GOT3 (cell line): ENCODE measurements around the gene LINC00237.

Source experiments
- DNase-seq: peaks from one replicate; lab custom pipeline; 2025; ENCODE audit warnings: mixed read lengths; lab: John Stamatoyannopoulos, UW

Gene LINC00237

DNA sequence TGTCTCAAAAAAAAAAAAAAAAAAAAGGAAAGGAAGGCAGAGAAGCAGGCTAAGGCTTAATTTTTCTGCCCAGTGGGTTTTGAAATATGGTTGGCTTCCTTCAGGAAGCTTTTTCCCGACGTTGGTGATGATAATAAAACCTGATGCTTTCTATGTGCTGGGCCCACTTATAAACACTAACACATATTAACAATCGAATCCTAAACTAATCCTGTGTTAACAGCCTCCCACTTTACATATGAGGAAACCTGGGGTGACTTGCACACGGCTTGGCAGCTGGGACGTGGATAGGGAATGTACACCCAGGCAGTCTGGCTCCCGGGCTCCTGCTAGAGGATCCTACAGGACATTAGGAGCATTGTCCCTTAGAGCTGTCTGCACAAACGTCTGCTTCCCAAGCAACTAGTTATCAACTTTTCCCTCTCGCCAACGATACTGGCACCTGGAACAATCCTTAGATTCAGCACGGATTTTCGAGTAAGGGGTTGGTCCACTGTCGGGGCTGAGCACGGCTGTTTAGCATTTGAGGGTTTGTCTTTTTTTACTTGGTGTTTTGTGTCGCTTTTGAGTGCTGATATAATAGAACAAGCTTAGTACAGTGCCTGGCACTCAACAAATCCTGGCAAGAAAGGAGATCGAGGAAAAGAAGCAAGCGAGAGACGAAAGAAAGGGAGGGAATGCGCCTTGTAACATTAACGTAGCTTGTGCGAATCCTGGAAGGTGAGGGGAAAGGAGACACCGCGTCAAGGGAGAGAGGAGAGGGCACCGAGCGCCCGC, 19.1 kb upstream of the LINC00237 start:
- no peak for DNase-seq

DNA sequence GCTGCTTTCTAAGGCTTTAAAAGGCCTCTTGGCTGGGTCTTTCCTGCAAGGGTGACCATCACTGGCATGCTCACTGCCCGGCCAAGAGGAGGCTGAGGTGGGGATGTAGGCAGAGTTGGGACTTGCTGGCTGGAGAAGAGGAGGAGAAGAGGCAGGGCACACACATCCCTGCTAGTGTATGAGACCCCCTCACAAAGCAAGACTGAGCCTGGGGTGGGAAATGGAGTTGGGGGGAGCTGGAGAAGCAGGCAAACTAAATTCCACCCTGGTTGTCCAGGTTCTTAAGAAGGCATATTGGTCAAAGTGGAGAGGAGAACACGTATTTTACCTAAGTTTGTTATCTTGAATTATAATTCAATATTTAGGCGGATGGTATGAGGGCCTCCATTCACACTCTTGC, 18.0 kb upstream of the LINC00237 start:
- DNase-seq, result no peak

DNA sequence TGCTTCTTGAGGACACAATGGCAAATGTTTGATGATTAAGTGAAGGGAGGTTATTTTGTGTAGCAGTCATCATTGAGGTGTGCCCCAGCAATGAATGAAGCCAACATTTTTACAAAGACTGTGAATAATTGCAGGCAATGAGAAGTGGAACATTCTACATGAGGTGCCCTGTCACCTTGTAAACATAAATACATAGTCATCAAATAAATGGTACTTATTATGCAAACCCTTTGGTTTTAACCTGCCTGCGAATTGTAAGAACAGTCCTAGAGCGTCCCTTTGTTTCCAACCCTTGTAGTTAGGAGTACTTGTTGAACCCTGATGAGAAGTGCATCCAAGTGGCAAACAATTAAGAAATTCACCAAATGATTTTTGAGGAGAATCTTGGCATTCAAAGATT, 12.6 kb upstream of the LINC00237 start:
- no peak for DNase-seq

DNA sequence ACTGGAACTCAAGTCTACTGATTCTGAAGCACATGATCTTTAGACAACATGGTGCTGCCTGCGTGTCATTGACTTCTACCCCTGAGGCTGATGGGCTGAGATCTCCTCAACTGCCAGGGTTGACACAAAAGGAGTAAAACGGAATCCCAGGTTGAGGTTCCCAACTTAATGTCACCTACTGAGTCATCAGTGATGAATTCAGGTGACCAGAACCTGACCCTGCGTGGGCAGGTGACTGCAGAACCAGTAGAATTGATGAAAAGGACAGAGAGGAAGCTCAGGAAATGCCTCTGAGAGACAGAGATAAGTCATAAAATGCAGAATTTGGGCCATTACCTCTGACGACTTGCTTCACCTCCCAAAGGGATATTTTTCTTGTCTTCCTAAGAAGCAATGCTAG, 12.0 kb upstream of the LINC00237 start:
- DNase-seq, result no peak

DNA sequence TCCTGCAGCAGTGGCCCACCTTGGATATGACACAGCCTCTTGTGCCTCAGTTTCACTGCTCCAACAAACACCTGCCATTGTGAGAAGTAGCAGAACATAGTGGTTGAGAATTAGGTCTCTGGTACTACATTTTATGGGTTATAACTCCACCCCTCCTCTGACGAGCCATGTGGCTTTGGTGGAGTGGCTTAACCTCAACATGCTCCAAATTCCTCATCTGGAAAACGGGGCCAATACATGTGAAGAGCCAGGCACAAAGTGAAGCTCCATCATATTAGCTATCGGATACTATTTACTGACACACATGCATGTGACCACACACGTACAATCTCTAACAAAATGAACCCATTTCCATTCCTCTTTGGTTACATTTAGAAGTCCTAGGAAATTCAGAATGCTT, 11.4 kb upstream of the LINC00237 start:
- DNase-seq, result no peak

DNA sequence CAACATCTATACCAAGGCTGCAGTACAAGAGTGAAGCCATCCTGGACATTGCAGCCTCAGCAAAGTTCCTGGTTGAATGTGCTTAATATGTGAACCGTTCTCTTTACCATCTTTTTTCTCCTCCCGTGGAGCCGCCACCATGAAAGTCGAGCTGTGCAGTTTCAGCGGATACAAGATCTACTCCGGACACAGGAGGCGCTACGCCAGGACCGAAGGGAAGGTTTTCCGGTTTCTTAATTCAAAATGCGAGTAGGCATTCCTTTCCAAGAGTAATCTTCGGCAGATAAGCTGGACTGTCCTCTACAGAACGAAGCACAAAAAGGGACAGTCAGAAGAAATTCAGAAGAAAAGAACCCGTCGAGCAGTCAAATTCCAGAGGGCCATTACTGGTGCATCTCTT, 8.4 kb upstream of the LINC00237 start:
- DNase-seq, result no peak

DNA sequence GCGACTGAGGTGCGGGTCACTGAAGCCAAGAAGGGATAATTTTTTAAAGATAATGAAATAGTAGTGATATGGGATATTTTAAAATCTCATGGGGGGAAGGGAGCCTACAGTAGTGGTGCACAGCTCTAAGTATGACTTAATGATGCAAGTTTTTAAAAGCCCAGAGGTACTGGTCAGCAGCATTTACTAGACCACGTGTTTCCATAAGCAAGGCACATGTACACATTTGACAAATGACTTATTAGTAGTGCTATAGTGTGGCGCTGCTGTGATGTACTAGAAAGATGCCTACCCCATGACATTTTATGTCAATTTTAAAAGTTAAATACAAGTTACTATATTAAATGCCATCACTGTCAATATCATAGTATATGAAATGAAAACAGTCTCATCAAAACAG, 7.5 kb upstream of the LINC00237 start:
- DNase-seq, result no peak

DNA sequence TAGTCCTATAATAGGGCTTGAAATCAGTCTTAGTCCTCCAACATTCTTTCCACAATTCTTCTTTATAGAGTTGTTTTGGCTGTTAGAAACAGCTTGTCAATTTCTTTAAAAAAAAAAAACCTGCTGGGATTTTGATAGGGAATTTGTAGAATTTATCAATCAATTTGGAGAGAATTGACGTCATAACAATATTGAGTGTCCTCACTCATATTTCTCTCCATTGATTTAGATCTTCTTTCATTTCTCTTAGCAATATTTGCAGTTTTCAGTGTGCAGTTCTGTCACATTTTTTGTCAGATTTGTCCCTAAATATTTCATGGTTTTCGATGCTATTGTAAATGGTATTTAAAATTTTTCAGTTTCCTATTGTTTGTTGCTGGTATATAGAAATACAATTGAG, 5.3 kb upstream of the LINC00237 start:
- no peak for DNase-seq

DNA sequence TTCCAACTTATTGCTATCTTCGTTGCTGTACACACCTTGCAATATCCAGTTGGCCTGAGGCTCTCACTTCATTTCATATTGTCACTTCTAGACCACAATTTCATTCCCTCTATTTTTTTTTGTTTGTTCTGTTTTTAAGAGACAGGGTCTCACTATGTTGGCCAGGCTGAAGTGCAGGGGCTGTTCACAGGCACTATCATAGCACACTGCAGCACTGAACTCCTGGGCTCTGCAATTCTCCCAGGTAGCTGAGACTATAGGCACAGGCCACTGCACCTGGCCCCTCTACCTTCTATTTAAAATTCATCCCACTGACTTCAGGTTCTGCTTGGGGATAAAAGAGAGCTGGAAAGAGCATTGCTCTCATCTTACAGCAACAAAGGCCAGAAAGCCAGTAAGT, 4.7 kb upstream of the LINC00237 start:
- DNase-seq, result no peak

DNA sequence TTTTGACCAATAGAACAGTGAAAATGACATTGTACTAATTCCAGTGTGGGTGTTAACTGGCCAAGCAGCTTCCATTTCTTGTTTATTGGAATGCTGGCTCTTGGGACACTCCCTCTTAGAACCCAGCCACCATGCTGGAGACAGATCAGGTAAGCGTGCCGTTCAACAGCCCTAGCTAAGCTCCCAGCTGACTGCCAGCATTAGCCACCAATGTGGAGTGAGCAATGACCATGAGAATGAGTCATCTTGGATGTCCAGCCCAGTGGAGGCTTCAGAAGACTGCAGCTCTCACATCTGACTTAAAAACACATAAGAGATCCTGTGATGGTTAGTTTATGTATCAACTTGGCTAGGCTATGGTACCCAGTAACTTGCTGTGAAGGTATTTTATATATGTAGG, 3.0 kb upstream of the LINC00237 start:
- DNase-seq, result no peak

DNA sequence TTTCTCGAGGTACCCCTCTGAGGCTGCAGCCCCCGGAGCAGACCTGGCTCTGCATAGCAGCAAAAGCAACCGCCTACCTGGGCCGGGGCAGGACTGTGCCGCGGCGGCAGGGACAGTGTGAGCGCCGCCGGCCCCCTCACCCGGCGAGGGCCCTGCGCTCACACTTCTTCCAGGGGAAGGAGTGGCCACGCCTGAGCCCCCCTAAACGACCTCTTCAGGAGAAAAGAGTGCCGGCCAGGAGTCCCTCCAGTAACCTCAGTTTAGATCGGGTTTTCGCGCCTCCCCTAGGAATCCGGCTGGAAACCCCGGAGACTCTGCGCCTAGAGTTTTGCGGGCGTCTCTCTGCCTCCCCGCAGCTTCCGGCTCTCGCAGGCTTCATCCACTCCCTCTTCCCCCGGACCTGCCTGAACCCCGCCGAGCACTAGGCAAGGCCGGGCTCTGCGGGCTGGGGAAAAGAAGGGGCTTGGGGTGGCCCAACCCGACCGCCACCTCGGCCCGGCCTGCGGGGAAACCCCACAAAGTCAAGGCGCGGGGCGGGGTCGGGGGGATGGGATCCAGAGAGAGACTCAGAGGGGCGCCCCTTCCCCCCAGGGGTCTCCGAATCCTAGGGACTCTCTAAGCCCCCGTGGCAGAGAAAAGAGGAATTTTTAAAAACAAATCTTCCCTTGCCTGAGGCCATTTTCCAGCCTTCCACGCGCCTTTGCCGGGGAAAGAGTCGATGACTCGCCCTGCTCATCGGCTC, 558 bp downstream of the LINC00237 start:
- no peak for DNase-seq

DNA sequence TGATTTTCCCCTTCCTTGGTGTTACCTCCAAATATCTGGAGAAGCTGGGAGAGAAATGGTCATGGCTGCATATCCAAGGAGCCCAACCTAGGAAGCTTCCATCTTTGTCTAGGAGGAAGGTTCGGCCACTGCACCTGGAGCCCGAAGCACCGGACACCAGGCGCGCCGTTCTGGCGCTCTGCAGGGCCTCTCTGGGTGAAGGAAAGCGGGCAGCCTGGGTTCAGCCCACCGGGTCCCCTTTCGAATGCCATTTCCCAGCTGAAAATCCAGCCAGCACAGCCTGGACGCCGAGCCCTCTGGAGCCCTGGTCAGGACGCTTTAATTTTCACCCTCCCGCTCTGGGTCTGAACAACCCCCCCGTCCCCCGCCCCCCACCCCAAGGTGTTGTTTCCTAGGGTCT, 1.2 kb downstream of the LINC00237 start:
- no peak for DNase-seq

DNA sequence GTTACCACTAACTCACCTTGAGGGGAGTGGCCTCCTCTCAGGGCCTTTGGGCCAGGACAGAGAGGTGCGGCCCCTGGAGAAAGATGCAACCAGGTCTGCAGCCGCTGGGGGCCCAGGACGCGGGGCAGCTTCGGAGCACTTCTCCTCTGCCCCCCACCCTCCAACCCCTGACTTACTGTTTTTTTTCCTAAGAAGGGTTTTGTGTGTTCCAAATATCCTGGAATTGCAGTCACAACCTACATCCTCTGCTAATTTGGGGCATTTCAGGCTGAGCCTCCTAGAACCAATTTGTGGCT, 1.7 kb downstream of the LINC00237 start:
- no peak for DNase-seq

DNA sequence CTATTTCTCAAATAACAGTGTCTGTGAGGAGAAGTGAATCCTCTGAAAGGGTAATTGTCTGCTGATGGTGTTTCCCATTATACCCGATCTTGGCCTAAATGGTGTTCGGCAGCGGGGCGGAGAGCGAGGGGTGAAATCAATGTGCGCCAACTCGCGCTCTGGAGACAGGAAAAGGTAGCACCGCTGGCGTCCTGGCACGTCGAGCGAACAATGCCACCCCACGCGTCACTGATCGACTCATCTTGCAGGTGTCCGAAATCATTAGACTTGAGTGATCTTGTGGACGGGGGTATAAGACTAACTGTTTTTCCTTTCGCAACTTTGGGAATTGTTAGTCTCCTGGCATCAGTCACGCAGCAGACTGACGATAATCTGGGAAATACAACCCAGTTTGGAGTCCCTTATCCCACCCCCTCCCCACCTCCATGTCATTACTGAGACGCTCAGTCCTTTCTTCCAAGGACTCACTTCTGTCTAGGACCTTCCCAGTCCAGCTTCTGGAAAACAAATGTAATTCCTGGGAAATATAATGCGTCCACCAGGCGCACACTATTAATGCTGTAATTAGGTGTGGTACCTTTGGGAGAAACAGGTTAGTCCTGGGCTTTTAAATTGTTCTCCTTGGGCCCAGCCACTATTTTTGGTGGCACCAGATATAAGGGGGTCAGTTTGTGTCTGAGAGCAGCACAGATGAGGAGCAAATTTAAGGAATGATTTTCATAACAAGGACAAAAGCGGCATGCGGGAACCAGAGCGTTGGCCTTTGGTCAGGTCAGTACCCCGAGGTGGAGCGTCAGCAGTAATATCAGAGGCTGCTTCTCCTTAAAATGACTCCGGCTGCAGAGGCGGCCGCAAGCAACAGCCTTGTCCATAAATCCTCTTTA, 2.3 kb downstream of the LINC00237 start:
- DNase-seq, result no peak

DNA sequence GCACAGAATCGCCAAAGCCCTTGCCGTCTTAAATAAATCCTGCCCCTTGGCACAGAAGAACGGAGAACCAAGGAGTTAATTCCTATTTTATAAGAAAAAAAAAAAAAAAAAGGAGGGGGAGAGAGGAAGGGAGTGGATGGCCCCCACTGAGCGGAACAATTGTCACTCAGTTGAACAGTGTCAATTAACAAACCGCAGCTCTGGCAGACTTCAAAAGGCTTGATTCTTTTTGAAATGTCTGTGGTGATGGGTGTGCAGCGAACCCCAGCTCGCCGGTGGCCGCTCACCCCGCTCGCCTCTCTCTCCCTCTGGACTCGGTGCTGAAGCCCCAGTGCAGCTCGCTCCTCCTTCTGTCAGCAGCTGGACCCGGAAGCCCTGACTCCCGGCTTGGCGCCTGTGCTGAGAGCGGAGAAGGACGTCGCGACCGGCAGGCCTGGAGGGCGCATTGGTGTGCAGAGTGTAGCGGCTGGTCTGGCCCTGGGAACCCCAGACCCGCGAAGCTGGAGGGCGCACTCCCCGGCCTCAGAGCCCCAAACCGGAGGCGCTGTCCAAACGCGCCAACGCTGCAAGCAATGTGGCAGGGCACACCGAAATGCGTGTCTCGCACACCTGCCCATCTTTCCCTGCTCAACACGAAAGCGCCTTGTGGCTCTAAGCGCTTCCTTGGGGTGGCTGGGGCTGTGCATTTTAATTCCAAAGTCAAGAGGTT, 3.4 kb downstream of the LINC00237 start:
- DNase-seq, result no peak

DNA sequence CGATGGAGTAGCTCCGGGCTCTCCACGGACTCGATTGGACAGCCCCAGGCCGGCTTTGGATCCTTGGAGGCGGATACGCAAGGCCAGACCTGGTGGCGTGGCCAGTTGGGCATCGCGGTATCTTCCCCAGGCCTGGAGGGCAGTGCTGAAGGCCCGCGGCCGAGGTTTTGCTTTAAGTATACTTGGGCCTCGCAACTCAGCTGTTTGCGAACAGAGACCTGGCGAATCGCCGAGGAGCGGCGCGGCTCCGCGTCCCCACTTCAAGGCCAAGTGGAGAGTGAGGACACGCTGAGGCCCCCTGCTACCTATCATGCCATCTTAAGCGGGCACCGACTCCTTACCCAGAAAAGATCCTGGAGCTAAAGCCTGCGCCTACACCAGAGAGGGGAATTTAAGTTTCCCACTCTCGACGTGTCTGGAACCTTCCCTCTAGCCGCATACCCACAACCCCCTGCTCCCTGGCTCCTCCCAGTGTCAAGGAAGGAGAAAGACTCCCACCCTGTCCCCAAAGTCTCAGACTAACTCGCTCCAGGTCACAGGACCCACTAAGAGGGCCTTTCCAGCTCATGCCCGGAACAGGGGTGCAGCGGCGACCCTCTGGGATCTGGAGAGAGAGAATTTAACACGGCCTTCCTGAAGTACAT, 4.1 kb downstream of the LINC00237 start:
- DNase-seq, result no peak

DNA sequence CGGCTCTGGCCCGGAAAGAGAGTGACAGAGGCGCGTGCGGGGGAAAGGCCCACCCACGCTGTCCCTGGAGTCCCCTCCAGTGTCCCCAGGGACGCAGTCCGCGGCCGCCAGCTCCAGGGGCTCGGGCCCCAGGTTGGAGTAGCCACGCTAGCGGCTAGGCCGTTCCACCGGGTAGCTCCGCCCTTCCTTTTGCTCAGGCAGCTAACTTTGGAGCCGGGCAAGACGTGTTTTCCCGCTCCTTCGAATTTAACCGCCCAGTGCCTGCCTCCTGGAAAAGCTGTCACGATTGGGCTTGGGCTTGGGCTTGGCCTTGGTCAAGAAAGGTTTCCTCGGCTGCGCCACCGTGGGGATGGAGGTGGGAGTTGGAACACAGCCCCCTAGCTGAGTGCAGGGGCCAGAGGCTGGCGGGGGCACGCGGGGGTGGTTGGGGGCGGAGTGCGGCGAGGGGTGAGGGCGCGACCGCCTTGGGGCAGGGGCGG, 4.7 kb downstream of the LINC00237 start:
- no peak for DNase-seq

DNA sequence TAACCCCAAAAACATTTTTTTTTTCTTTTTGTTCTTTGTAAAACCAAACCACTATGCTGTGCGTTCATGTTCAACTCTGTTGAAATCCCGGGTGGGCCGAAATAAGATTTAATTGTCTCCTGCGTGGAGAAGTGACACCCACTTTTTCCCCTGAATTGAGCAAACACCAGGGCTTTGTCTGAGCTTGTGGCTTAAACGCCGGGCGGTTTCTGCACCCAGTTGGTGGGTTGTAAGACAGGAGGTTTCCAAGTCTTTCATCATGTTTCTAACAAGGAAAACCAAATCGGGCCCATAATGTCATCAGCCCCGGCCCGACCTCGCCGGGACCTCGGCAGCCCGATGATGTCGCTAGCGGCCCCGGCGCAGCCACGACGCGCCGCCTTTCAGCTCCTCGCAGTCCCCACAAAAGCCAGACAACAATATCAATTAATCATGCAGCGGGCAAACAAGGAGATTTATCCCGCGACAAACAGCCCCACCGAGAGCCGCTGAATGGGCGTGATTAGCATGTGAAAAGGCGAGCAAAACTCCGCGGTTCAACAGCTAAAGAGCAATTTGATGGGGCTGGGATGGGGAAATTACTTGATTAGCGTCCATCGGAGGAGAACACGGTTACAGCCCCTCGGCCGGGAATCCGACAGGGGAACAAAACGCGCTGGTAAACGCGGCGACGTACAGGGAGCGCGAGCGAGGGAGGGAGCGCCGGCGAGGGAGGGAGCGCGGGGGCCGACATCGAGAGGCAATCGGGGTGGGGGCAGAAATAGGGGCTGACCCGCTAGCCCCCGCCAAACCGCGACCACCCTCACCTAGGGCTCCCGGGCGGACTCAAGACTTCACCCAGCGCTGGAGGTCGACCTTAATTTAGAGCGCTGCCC, 5.3 kb downstream of the LINC00237 start:
- no peak for DNase-seq

DNA sequence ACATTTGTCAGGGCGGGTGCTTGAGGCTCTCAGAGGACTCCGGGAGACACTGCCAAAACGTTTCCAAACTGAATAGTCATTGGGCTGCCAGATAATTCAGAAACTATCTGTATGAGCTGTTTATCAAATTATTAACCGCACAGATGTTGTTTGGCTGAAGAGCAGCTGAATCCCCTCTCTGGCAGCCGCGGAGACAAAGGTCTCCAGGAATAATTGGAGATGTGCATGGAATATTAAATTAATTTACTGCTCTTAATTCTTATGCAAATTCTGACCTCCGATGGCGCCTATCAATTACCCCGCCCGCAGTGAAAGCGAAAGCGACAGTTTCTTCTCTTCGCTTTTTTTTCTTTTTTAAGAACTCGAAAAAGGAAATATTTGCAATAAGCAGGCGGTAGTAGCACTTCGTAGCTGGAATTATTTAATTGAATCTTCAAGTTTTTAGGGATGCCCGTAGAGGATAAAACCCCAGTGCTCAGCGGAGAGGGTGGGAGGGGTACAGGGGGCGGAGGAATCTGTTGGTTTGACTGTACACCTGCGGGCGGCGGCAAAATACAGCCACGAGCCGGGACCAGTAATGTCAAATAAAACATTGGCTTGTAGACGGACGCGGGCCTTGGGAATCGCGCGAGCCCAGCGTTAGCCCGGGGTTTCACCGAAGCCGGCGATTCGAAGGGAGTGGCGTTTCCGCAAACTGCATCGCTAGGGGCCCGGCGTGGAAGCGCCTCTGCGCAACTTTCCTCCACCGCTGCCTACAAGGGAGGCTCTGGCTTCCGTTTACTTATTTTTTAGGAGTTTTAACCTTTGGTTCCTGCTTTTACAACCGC, 6.2 kb downstream of the LINC00237 start:
- DNase-seq, result no peak
